SH-SY5Y (cell line): ENCODE results near the gene C11orf86.

Experiments
- GATA2 ChIP-seq: IDR thresholded peaks from 2 replicates; pipeline ENCODE4 v1.6.1; 2011; ENCODE audit warnings: mild to moderate bottlenecking, low read depth, low read length
- GATA3 ChIP-seq: IDR thresholded peaks from 2 replicates; pipeline ENCODE4 v1.6.1; 2011; ENCODE audit warnings: low read depth, mild to moderate bottlenecking, low read length, moderate library complexity

DNA sequence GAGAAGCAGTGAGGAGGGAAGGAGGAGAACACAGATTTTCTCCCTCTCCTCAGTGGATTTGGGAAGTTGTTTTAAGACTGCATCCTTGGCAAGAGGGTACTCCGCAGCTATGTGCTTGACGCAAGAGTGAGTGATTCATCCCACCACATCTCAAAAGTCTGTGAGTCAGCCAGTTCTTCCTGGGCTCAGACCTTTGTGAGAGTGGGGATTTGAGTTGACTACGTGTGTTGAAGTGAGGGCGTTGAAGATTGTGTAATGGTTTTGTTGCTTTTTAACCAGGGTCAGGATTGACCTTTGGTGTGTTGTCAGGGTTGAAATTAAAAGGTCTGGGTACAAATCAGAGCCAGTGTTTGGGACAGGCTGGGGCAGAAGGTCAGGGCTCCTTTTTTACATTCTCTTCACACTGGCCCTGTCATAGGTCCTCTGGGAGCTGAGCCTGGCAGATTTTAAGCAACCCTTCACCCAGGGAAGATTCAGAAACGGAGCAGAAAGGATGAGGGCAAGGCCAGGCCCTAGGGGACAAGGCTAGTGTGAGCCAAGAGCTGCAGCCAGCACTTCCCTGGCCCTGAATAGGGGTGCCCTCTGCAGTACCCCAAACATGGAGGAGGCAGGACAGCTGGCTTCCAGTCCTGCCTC lies 4.2 kb upstream of the C11orf86 start:
- TF ChIP-seq GATA2 = no peak
- no peak for TF ChIP-seq GATA3
